GM12891 (cell line): ENCODE results near the gene RNF13.

ENCODE experiments used
- PAX5 ChIP-seq: IDR thresholded peaks from 2 replicates; pipeline ENCODE4 v1.6.1; 2011; ENCODE audit warnings: low read length, moderate library complexity, mild to moderate bottlenecking; ENCODE audit not compliant: insufficient read depth, severe bottlenecking
- POLR2A ChIP-seq: IDR thresholded peaks from 2 replicates; pipeline ENCODE4 v1.6.1; 2011; ENCODE audit warnings: low read depth, low read length, control low read depth
- POLR2AphosphoS5 ChIP-seq: IDR thresholded peaks from 2 replicates; pipeline ENCODE4 v1.6.1; 2011; ENCODE audit warnings: low read depth, low read length, control low read depth
- SPI1 ChIP-seq: IDR thresholded peaks from 2 replicates; pipeline ENCODE4 v1.6.1; 2011; ENCODE audit warnings: low read depth, low read length, control low read depth
- TAF1 ChIP-seq: IDR thresholded peaks from 2 replicates; pipeline ENCODE4 v1.6.1; 2011; ENCODE audit warnings: low read depth, low read length, control low read depth

DNA sequence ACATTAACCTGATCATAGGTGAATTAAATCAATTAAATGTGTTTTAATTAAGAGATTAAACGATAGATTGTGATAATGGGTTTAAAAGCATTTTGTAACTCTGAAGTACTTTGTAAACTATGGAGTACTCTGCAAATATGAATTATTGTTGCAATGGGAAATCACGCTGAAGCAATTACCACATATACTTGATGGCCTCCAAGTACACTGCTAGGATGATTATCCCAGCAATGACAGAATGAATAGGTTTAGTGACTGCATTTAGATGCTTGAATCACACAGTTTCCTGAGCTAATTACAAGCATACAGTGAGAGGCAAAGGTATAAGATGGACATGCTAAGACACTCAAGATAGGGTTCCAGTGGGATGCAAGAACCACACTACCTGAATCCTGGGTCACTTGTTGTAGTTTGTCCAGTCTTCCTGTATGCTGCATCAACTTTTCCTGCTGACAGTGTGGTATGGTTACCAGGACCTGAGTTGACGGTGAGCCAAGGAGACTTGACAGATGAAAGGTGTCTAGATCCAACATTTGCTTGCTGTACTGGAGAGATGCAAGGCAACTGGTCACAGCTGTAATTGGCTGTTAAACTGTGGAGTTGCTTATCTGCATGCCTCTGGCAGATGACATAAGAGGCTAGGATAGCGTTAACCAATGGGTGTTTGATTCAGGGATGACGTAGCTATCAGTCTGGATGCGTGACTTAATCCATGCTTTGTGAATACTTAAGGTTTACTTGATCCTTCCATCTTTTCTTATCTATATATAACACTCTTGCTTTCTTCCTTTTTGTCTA, 38.0 kb downstream of the RNF13 start:
- TF ChIP-seq PAX5 (no peak), POLR2AphosphoS5 (no peak), SPI1 (no peak), TAF1 (no peak), POLR2A (no peak)
